ENCODE results near the gene SPARC. TPM values are rescaled to one million over a fixed set of nuclear protein-coding genes. Genes with fewer than 3 reads are reported as not detected.

The SPARC gene
- polyA plus RNA-seq, 1 donor: 935 TPM

- H3K36me3 ChIP-seq (ENCODE audit: control insufficient read depth, insufficient read depth, low read length): no peaks in the 10 kb centered on the region
- no peak overlapping the region for H3K27ac ChIP-seq (ENCODE audit: low read length)
- no peak overlapping the region for H3K4me3 ChIP-seq (ENCODE audit: low read length)
- DNase-seq: no peak
- no peaks in the 10 kb centered on the region for H3K9me3 ChIP-seq (ENCODE audit: control insufficient read depth, low read depth, low read length)
- H3K4me1 ChIP-seq (ENCODE audit: control insufficient read depth, insufficient read depth, low read length): no peaks in the 10 kb centered on the region
- no peaks in the 10 kb centered on the region for H3K27me3 ChIP-seq (ENCODE audit: control insufficient read depth, insufficient read depth, low read length)
- no CpG with 5 or more reads among the region's 5 CpGs for WGBS (ENCODE audit: insufficient coverage, low lambda C conversion rate)
Observed at GRCh38 chr5:151646334-151646733, 40.4 kb downstream of the SPARC start.

GRCh38 chr5:151643388-151643787 is 43.3 kb downstream of the SPARC start:
- 100% methylated on average over 2 of the region's 6 CpGs for WGBS (ENCODE audit: insufficient coverage, low lambda C conversion rate)
- H3K4me1 ChIP-seq (ENCODE audit: control insufficient read depth, insufficient read depth, low read length): no peaks in the 10 kb centered on the region
- no peaks in the 10 kb centered on the region for H3K36me3 ChIP-seq (ENCODE audit: control insufficient read depth, insufficient read depth, low read length)
- no peaks in the 10 kb centered on the region for H3K27me3 ChIP-seq (ENCODE audit: control insufficient read depth, insufficient read depth, low read length)
- DNase-seq: no peak
- H3K9me3 ChIP-seq (ENCODE audit: control insufficient read depth, low read depth, low read length): no peaks in the 10 kb centered on the region
- no peak overlapping the region for H3K27ac ChIP-seq (ENCODE audit: low read length)
- H3K4me3 ChIP-seq (ENCODE audit: low read length): no peak overlapping the region

DNA sequence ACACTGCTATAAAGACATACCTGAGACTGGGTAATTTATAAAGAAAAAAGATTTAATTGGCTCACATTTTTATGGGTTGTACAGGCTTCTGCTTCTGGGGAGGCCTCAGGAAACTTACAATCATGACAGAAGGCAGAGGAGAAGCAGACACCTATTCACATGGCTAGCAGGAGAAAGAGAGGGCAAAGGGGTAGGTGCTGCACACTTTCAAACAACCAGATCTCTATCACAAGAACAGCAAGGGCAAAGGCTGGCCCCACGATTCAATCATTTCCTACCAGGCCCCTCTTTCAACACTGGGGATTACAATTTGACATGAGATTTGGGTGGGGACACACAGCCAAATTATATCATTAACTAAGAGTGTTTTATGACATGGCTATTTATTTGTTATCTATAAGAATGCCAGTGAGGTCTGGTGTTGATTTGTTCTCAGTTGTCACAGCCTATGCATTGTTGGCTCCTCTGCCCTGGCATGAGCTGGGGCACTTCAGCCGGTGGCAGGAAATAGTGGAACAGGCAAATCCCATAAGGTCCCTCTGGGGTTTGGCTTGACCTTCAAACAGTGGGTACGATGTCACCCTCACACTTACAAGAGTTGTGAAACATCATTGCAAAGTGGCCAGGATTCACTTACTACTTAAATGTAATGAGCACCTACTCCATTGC is 44.1 kb downstream of the SPARC start:
- Histone ChIP-seq H3K4me1 (ENCODE audit: control insufficient read depth, insufficient read depth, low read length) (no peaks in the 10 kb centered on the region), H3K4me3 (ENCODE audit: low read length) (no peak overlapping the region), H3K9me3 (ENCODE audit: control insufficient read depth, low read depth, low read length) (no peaks in the 10 kb centered on the region), H3K36me3 (ENCODE audit: control insufficient read depth, insufficient read depth, low read length) (no peaks in the 10 kb centered on the region), H3K27me3 (ENCODE audit: control insufficient read depth, insufficient read depth, low read length) (no peaks in the 10 kb centered on the region), H3K27ac (ENCODE audit: low read length) (no peak overlapping the region)
- DNase-seq: peak in 1 of 2 donors; percentile 30
- WGBS (ENCODE audit: insufficient coverage, low lambda C conversion rate): no CpG with 5 or more reads among the region's 3 CpGs

DNA sequence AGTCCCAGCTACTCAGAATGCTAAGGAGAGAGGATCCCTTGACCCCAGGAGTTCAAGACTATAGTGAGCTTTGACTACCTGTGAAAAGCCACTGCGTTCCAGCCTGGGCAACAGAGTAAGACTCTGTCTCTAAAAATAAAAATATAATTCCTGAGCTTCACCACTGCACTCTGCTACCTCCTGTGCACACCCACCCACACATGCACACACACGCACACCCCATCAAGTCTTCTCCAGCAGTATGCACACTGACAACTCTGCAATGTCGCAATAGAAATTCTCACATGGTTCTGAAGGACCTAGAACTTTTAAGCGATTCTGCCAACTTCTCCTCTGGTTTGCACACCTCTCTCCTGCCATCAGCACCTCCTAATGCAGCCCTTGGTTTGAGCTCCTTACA is 48.1 kb downstream of the SPARC start:
- DNase-seq: no peak
- peaks cover 6% of the 10 kb centered on the region for H3K27me3 ChIP-seq (ENCODE audit: control insufficient read depth, insufficient read depth, low read length)
- no CpG with 5 or more reads among the region's 4 CpGs for WGBS (ENCODE audit: insufficient coverage, low lambda C conversion rate)
- no peak overlapping the region for H3K27ac ChIP-seq (ENCODE audit: low read length)
- H3K4me3 ChIP-seq (ENCODE audit: low read length): no peak overlapping the region
- no peaks in the 10 kb centered on the region for H3K4me1 ChIP-seq (ENCODE audit: control insufficient read depth, insufficient read depth, low read length)
- H3K36me3 ChIP-seq (ENCODE audit: control insufficient read depth, insufficient read depth, low read length): no peaks in the 10 kb centered on the region
- no peaks in the 10 kb centered on the region for H3K9me3 ChIP-seq (ENCODE audit: control insufficient read depth, low read depth, low read length)

- no peak overlapping the region for H3K4me3 ChIP-seq (ENCODE audit: low read length)
- H3K27ac ChIP-seq (ENCODE audit: low read length): no peak overlapping the region
- H3K9me3 ChIP-seq (ENCODE audit: control insufficient read depth, low read depth, low read length): no peaks in the 10 kb centered on the region
- WGBS (ENCODE audit: insufficient coverage, low lambda C conversion rate): no CpG with 5 or more reads among the region's 5 CpGs
- H3K27me3 ChIP-seq (ENCODE audit: control insufficient read depth, insufficient read depth, low read length): peaks cover 6% of the 10 kb centered on the region
- no peak for DNase-seq
- H3K36me3 ChIP-seq (ENCODE audit: control insufficient read depth, insufficient read depth, low read length): no peaks in the 10 kb centered on the region
- H3K4me1 ChIP-seq (ENCODE audit: control insufficient read depth, insufficient read depth, low read length): no peaks in the 10 kb centered on the region
Observed at GRCh38 chr5:151637676-151638075, 49.0 kb downstream of the SPARC start.

GRCh38 chr5:151633892-151634291 is 52.8 kb downstream of the SPARC start:
- Histone ChIP-seq H3K27ac (ENCODE audit: low read length) (no peak overlapping the region), H3K27me3 (ENCODE audit: control insufficient read depth, insufficient read depth, low read length) (peaks cover 6% of the 10 kb centered on the region), H3K4me3 (ENCODE audit: low read length) (no peak overlapping the region), H3K36me3 (ENCODE audit: control insufficient read depth, insufficient read depth, low read length) (no peaks in the 10 kb centered on the region), H3K9me3 (ENCODE audit: control insufficient read depth, low read depth, low read length) (no peaks in the 10 kb centered on the region), H3K4me1 (ENCODE audit: control insufficient read depth, insufficient read depth, low read length) (no peaks in the 10 kb centered on the region)
- no peak for DNase-seq
- WGBS (ENCODE audit: insufficient coverage, low lambda C conversion rate): no CpG with 5 or more reads among the region's 1 CpG

DNA sequence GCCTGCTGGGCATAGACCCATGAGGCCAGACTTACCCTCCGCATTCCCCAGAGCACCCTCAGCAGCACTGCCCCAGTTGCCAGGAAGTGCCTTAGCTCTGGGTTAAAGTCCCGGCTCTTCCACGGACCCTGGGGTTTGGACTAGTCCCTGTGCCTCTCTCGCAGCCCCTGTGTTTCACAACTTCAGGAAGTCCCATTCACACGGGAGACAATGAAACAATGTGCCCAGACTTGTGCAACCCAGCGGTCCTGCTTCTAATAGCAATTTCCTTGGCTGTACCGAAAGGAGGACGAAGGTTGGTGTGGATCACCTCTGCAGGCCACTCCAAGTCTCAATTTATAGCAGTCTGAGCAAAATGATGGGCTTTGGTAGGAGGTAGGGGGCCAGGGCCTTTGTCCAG is 53.8 kb downstream of the SPARC start:
- no CpG with 5 or more reads among the region's 8 CpGs for WGBS (ENCODE audit: insufficient coverage, low lambda C conversion rate)
- DNase-seq: no peak
- Histone ChIP-seq H3K4me1 (ENCODE audit: control insufficient read depth, insufficient read depth, low read length) (no peaks in the 10 kb centered on the region), H3K27me3 (ENCODE audit: control insufficient read depth, insufficient read depth, low read length) (peaks cover 6% of the 10 kb centered on the region), H3K4me3 (ENCODE audit: low read length) (no peak overlapping the region), H3K27ac (ENCODE audit: low read length) (no peak overlapping the region), H3K9me3 (ENCODE audit: control insufficient read depth, low read depth, low read length) (no peaks in the 10 kb centered on the region), H3K36me3 (ENCODE audit: control insufficient read depth, insufficient read depth, low read length) (no peaks in the 10 kb centered on the region)

GRCh38 chr5:151632524-151632923 is 54.2 kb downstream of the SPARC start:
- no peak for DNase-seq
- H3K27ac ChIP-seq (ENCODE audit: low read length): no peak overlapping the region
- H3K9me3 ChIP-seq (ENCODE audit: control insufficient read depth, low read depth, low read length): no peaks in the 10 kb centered on the region
- H3K4me3 ChIP-seq (ENCODE audit: low read length): no peak overlapping the region
- no peaks in the 10 kb centered on the region for H3K4me1 ChIP-seq (ENCODE audit: control insufficient read depth, insufficient read depth, low read length)
- no peaks in the 10 kb centered on the region for H3K36me3 ChIP-seq (ENCODE audit: control insufficient read depth, insufficient read depth, low read length)
- WGBS (ENCODE audit: insufficient coverage, low lambda C conversion rate): no CpG with 5 or more reads among the region's 15 CpGs
- H3K27me3 ChIP-seq (ENCODE audit: control insufficient read depth, insufficient read depth, low read length): peaks cover 6% of the 10 kb centered on the region

DNA sequence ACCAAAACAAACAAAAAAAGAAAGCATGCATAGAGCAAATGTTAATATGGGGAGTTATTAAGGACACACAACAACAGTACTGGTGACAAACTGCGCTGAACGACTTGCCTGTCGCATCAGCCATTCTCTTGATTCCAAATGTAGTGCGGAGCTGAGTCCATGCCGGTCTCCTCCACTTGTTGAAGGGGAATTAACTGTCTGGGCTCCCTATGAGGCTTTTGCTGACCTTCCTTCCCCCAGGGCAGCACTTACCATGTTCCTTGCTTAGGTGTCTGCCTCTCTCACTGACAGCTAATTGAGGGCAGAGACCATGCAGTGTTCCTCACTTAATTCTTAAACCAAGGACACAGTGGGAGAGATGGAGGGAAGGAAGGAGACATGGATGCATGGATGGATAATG is 54.8 kb downstream of the SPARC start:
- Histone ChIP-seq H3K4me3 (ENCODE audit: low read length) (no peak overlapping the region), H3K9me3 (ENCODE audit: control insufficient read depth, low read depth, low read length) (no peaks in the 10 kb centered on the region), H3K27ac (ENCODE audit: low read length) (no peak overlapping the region), H3K4me1 (ENCODE audit: control insufficient read depth, insufficient read depth, low read length) (no peaks in the 10 kb centered on the region), H3K27me3 (ENCODE audit: control insufficient read depth, insufficient read depth, low read length) (peaks cover 6% of the 10 kb centered on the region), H3K36me3 (ENCODE audit: control insufficient read depth, insufficient read depth, low read length) (no peaks in the 10 kb centered on the region)
- DNase-seq: no peak
- no CpG with 5 or more reads among the region's 5 CpGs for WGBS (ENCODE audit: insufficient coverage, low lambda C conversion rate)

DNA sequence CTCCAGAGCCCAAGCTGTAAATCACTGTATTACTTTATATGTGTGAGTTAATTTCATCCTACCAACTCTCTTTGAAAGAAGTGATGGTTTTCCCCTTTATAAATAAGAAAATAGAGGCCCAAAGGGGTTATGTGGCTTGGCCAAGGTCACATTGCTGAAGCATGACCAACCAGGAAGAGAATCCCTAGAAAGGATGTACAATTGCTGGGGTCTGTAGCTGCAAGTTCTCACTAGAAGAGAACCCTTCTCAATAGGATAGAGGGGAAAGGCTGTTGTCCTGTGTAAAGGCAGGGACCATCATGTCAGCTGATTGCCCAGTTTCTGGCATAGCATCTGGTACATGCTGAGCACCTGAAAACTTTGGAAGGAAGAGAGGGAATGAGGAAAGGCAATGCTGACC is 56.6 kb downstream of the SPARC start:
- DNase-seq: no peak
- H3K27ac ChIP-seq (ENCODE audit: low read length): no peak overlapping the region
- H3K4me3 ChIP-seq (ENCODE audit: low read length): no peak overlapping the region
- no peaks in the 10 kb centered on the region for H3K27me3 ChIP-seq (ENCODE audit: control insufficient read depth, insufficient read depth, low read length)
- H3K4me1 ChIP-seq (ENCODE audit: control insufficient read depth, insufficient read depth, low read length): no peaks in the 10 kb centered on the region
- H3K9me3 ChIP-seq (ENCODE audit: control insufficient read depth, low read depth, low read length): no peaks in the 10 kb centered on the region
- H3K36me3 ChIP-seq (ENCODE audit: control insufficient read depth, insufficient read depth, low read length): no peaks in the 10 kb centered on the region

DNA sequence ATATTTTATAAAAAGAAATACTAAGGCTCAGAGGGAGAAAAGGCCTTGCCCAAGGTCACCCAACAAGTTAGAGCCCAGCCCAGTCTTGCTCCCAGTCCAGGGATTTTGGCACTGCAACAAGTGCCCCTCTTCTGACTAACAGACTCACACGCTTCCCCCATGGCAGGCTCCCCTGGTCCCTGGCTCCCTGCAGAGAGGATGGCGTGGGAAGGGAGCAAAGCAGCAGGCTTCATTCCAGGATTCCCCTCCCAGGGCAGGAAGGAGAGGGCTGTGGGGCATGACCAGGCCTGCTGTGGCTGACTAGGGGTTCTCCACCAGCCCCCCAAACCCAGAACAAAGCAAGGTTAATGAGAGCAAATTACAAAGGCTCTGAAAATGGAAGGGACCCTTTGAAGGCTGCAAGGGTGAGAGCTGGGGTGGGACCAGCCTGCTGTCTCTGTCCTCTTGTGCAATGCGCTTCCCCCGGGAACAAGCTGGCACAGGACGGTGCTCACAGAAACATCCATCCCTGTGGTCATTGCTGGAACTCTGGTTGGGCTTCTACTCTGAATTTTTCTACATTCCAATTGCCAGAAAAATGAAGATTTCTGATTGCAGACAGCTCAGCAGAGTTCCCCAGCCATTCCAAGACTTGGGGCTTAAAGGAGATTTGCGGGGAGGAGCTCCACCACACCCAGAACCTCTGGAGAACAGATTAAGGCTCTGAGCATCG is 58.4 kb downstream of the SPARC start:
- no CpG with 5 or more reads among the region's 7 CpGs for WGBS (ENCODE audit: insufficient coverage, low lambda C conversion rate)
- Histone ChIP-seq H3K4me1 (ENCODE audit: control insufficient read depth, insufficient read depth, low read length) (no peaks in the 10 kb centered on the region), H3K36me3 (ENCODE audit: control insufficient read depth, insufficient read depth, low read length) (no peaks in the 10 kb centered on the region), H3K9me3 (ENCODE audit: control insufficient read depth, low read depth, low read length) (no peaks in the 10 kb centered on the region), H3K27me3 (ENCODE audit: control insufficient read depth, insufficient read depth, low read length) (no peaks in the 10 kb centered on the region), H3K27ac (ENCODE audit: low read length) (no peak overlapping the region), H3K4me3 (ENCODE audit: low read length) (no peak overlapping the region)
- no peak for DNase-seq

Data from large intestine (tissue), 3 donors.